ENCODE results near the gene SLC2A5.

SLC2A5 gene

GRCh38 chr1:9110669-9111356 is 41.4 kb upstream of the SLC2A5 start:
- H3K4me3 ChIP-seq (ENCODE audit: low read length): no peak overlapping the region
- peak; percentile 94 for TF ChIP-seq CTCF (conservative IDR thresholded peaks at IDR 0.05; ENCODE audit: low read depth, low read length)
- DNase-seq (ENCODE audit: low read depth): no peak

- no peak for TF ChIP-seq CTCF (conservative IDR thresholded peaks at IDR 0.05; ENCODE audit: low read depth, low read length)
- H3K4me3 ChIP-seq (ENCODE audit: low read length): no peak overlapping the region
- no peak for DNase-seq (ENCODE audit: low read depth)
Observed at GRCh38 chr1:9108056-9108665, 38.7 kb upstream of the SLC2A5 start.

GRCh38 chr1:9107136-9107535 is 37.7 kb upstream of the SLC2A5 start:
- no peak for TF ChIP-seq CTCF (conservative IDR thresholded peaks at IDR 0.05; ENCODE audit: low read depth, low read length)
- no peak for DNase-seq (ENCODE audit: low read depth)
- H3K4me3 ChIP-seq (ENCODE audit: low read length): no peak overlapping the region

- no peak for DNase-seq (ENCODE audit: low read depth)
- H3K4me3 ChIP-seq (ENCODE audit: low read length): no peak overlapping the region
- no peak for TF ChIP-seq CTCF (conservative IDR thresholded peaks at IDR 0.05; ENCODE audit: low read depth, low read length)
Observed at GRCh38 chr1:9106286-9106685, 36.9 kb upstream of the SLC2A5 start.

- no peak overlapping the region for H3K4me3 ChIP-seq (ENCODE audit: low read length)
- TF ChIP-seq CTCF (conservative IDR thresholded peaks at IDR 0.05; ENCODE audit: low read depth, low read length): no peak
- no peak for DNase-seq (ENCODE audit: low read depth)
Observed at GRCh38 chr1:9105336-9105867, 36.0 kb upstream of the SLC2A5 start.

GRCh38 chr1:9101510-9102146 is 32.2 kb upstream of the SLC2A5 start:
- H3K4me3 ChIP-seq (ENCODE audit: low read length): no peak overlapping the region
- DNase-seq (ENCODE audit: low read depth): no peak
- peak; percentile 92 for TF ChIP-seq CTCF (conservative IDR thresholded peaks at IDR 0.05; ENCODE audit: low read depth, low read length)
